COLO668 (cell line): Measurements from ENCODE around the gene EXOSC5.
"Not testable (repeated sequence)": the region's sequence is repeated elsewhere in the genome, so short reads cannot be mapped to it uniquely, and the experiment has no call there.

Experiments used
- DNase-seq: peaks from one replicate; lab custom pipeline; 2025; ENCODE audit not compliant: unreplicated experiment; lab: John Stamatoyannopoulos, UW

The EXOSC5 gene

GRCh38 chr19:41351339-41352245, 45.6 kb downstream of the EXOSC5 start:
- peak; percentile 7 for DNase-seq

GRCh38 chr19:41350735-41351338, 46.3 kb downstream of the EXOSC5 start:
- DNase-seq: no peak

DNA sequence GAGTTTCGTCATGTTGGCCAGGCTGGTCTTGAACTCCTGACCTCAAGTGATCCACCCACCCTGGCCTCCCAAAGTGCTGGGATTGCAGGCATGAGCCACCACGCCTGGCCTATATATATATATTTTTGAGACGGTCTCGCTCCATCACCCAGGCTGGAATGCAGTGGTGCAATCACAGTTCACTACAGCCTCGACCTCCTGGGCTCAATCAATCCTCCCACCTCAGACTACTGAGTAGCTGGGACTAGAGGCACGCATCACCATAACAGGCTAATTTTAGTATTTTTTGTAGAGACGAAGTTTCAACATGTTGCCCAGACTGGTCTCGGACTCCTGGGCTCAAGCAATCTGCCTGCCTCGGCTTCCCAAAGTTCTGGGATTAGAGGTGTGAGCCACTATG, 50.2 kb downstream of the EXOSC5 start:
- not testable (repeated sequence) for DNase-seq

DNA sequence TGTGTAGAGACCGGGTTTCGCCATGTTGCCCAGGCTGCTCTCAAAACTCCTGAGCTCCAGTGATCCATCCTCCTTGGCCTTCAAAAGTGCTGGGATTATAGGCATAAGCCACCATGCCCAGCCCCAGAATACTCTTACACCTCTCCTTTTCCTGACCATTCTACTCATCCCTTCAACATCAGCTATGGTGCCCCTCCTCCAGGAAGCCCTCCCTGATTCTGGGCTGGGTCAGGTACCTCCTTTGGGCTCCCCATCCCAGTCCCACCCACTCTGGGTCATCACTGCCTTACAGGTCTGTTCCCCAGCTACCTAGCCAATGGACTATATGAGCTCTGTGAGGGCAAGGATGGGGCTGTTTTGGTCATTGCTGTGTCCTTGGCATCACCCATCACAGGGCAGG, 53.0 kb downstream of the EXOSC5 start:
- DNase-seq: no peak

DNA sequence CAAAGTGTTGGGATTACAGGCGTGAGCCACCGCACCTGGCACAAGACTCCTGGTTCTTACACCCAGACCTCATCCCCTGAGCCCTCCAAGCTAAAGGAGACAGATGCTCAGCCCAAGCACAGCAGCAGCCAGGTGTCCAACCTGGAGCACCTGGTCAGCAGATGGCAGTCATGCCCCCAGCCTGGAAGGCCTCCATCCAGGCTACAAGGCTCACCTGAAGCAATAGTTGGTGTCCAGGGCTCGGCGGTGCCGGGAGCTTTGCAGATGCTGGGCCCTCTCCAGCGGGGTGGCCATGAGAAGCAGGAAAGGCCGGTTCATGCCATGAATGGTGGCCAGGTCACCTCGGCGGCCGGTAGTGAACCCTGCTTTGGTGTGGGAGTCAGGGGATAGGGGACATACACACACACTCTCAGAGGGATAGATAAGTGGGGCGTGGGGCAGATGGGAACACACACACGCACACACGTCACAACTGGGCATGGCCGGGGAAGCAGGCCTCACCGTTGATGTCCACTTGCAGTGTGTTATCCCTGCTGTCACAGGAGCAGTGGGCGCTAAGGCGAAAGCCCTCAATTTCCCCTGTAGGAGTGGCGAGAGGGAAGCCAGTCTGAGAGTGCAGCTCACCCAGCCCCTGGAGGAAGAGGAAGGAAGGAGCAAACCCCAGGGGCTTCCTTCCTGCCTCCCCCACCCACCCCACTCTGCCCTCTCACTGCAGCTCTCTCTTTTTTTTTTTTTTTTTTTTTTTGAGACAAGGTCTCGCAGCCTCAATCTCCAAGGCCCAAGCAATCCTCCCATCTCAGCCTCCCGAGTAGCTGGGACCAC, 55.3 kb downstream of the EXOSC5 start:
- DNase-seq: peak; percentile 60

- DNase-seq: no peak
Observed at GRCh38 chr19:41339936-41340335, 57.2 kb downstream of the EXOSC5 start.
